B cell (primary cell): ENCODE measurements around the gene EIF4G2. TPM values are rescaled to one million over a fixed set of nuclear protein-coding genes. Genes with fewer than 3 reads are reported as not detected.

ENCODE experiments used
- ATAC-seq: fragments of 200-7000 bp; cut with Tn5 transposase; one replicate; pipeline ENCODE4 v1.10.0; 2021; ENCODE audit warnings: low read depth, mild to moderate bottlenecking, moderate number of reproducible peaks, moderate library complexity
- CTCF ChIA-PET: fragments of 350-600 bp; sonication (Branson Sonifier 250); formaldehyde crosslinking; loops from one replicate; lab custom pipeline; 2021; ENCODE audit warnings: antibody characterized with exemption, inconsistent platforms; lab: Charles Lee
- POLR2A ChIA-PET: fragments of 350-600 bp; sonication (Branson Sonifier 250); formaldehyde crosslinking; loops from one replicate; lab custom pipeline; 2021; ENCODE audit warnings: antibody characterized with exemption; lab: Charles Lee
- DNase-seq: peaks from one replicate; pipeline ENCODE4 v3.0.0; 2013
- H2AFZ ChIP-seq: 2 replicates; pipeline ENCODE4 v1.6.1; 2012; ENCODE audit warnings: mild to moderate bottlenecking, low read depth, low read length; ENCODE audit not compliant: insufficient read depth, poor library complexity, severe bottlenecking
- H3K27ac ChIP-seq, 2 donors: 1 replicate in 1 of 2; 2 replicates in 1 of 2; pipeline ENCODE4 v1.5.1; 2012 to 2013; ENCODE audit warnings: low read length in 2 of 2, mild to moderate bottlenecking in 2 of 2, moderate library complexity in 1 of 2
- H3K27me3 ChIP-seq, 4 experiments: fragments of 200-600 bp in 1 of 4; sonication (generic) in 1 of 4; replicated peaks in 1 of 4; 1 replicate in 2 of 4; 2 replicates in 2 of 4; pipeline versions ENCODE4 v1.6.1 to v1.7.0; 2013 to 2016; ENCODE audit warnings: low read length in 3 of 4, mild to moderate bottlenecking in 2 of 4, mixed read lengths in 1 of 4, moderate library complexity in 1 of 4; ENCODE audit not compliant: insufficient read depth in 4 of 4, control insufficient read depth in 3 of 4; ENCODE audit errors: control extremely low read depth in 1 of 4
- H3K36me3 ChIP-seq, 2 experiments: replicated peaks in 1 of 2; 1 replicate in 1 of 2; 2 replicates in 1 of 2; pipeline versions ENCODE4 v1.6.1 to v1.7.1; 2013; ENCODE audit warnings: low read length in 1 of 2; ENCODE audit not compliant: insufficient read depth in 2 of 2, control insufficient read depth in 1 of 2; ENCODE audit errors: control extremely low read depth in 1 of 2, extremely low read depth in 1 of 2
- H3K4me1 ChIP-seq, 2 donors: fragments of 200-600 bp in 1 of 2; sonication (generic) in 1 of 2; 1 replicate in 1 of 2; 2 replicates in 1 of 2; pipeline versions ENCODE4 v1.5.1 to v1.6.1; 2013 to 2017; ENCODE audit warnings: low read length in 2 of 2; ENCODE audit not compliant: control insufficient read depth in 2 of 2, insufficient read depth in 2 of 2
- H3K4me2 ChIP-seq: replicated peaks from 2 replicates; pipeline ENCODE3; 2012; ENCODE audit warnings: mild to moderate bottlenecking, low read depth, low read length; ENCODE audit not compliant: poor library complexity, severe bottlenecking
- H3K4me3 ChIP-seq, 5 experiments: fragments of 200-600 bp in 1 of 5; sonication (generic) in 1 of 5; 1 replicate in 3 of 5; 2 replicates in 2 of 5; pipeline versions ENCODE4 v1.5.1 to v1.7.0; 2011 to 2016; ENCODE audit warnings: low read length in 4 of 5, mild to moderate bottlenecking in 4 of 5, low read depth in 2 of 5, control low read depth in 1 of 5, moderate library complexity in 1 of 5; ENCODE audit not compliant: insufficient read depth in 1 of 5; ENCODE audit errors: control extremely low read depth in 1 of 5, extremely low read depth in 1 of 5
- H3K79me2 ChIP-seq: fragments of 200-600 bp; sonication (generic); one replicate; pipeline ENCODE4 v1.6.0; 2016; ENCODE audit warnings: low read length; ENCODE audit not compliant: control insufficient read depth, insufficient read depth
- H3K9ac ChIP-seq: fragments of 200-600 bp; sonication (generic); 2 replicates; pipeline ENCODE4 v1.6.1; 2017; ENCODE audit warnings: mild to moderate bottlenecking, low read length, moderate library complexity
- H3K9me3 ChIP-seq, 3 donors: one replicate each; pipeline versions ENCODE4 v1.6.1 to v1.7.1; 2013; ENCODE audit warnings: low read length in 2 of 3; ENCODE audit not compliant: control insufficient read depth in 2 of 3, insufficient read depth in 1 of 3; ENCODE audit errors: control extremely low read depth in 1 of 3
- H4K20me1 ChIP-seq: 2 replicates; pipeline ENCODE4 v1.6.0; 2012; ENCODE audit warnings: mild to moderate bottlenecking, low read length; ENCODE audit not compliant: insufficient read depth, control insufficient read depth, poor library complexity, severe bottlenecking
- H3K27ac Mint-ChIP-seq: one replicate; pipeline ENCODE4 v1.8.0; 2021; ENCODE audit warnings: mixed read lengths
- H3K27me3 Mint-ChIP-seq: one replicate; pipeline ENCODE4 v1.8.0; 2021; ENCODE audit warnings: mixed read lengths
- H3K4me1 Mint-ChIP-seq: one replicate; pipeline ENCODE4 v1.8.0; 2021; ENCODE audit warnings: mixed read lengths
- H3K4me3 Mint-ChIP-seq: one replicate; pipeline ENCODE4 v1.8.0; 2021; ENCODE audit warnings: mixed read lengths
- H3K9me3 Mint-ChIP-seq: one replicate; pipeline ENCODE4 v1.8.0; 2022; ENCODE audit warnings: mixed read lengths; ENCODE audit not compliant: insufficient read depth
- CTCF ChIP-seq: fragments of 200-600 bp; IDR thresholded peaks from one replicate; pipeline ENCODE4 v1.8.0; 2022; ENCODE audit warnings: antibody characterized with exemption, mild to moderate bottlenecking
- EZH2 ChIP-seq: IDR thresholded peaks from 2 replicates; pipeline ENCODE4 v1.6.1; 2012; ENCODE audit warnings: borderline replicate concordance, low read depth, mild to moderate bottlenecking, moderate library complexity, low read length; ENCODE audit not compliant: insufficient read depth, poor library complexity, severe bottlenecking
- WGBS: methylation state at CpG from one replicate; pipeline ENCODE4 v1.1.5; 2013; ENCODE audit warnings: missing lambda C conversion rate; ENCODE audit not compliant: insufficient coverage; 5-methylcytosine and 5-hydroxymethylcytosine counted together
- intact Hi-C: fragments of 100-400 bp; cut with micrococcal nuclease; formaldehyde crosslinking; loops from one replicate; pipeline ENCODE4 v1.10.0; 2022
- polyA plus RNA-seq: library from polyadenylated mRNA; depleted of rRNA; stranded (reverse); fragments of >200 nt; gene quantifications from 2 replicates; pipeline ENCODE4 v1.2.3, GENCODE V29; 2012
- total RNA-seq, 2 donors: library from RNA; stranded (reverse); fragments of 120-200 nt in 1 of 2; gene quantifications; 1 replicate in 1 of 2; 2 replicates in 1 of 2; pipeline versions ENCODE4 v1.2.3 to v1.2.4, GENCODE V29; 2013 to 2022

EIF4G2 gene
- total and polyA plus RNA-seq, 2 donors (not counting 1 experiment from before 2014, with no cell fraction given) = 275 to 592 TPM

GRCh38 chr11:10777393-10777793 lies 31.3 kb downstream of the EIF4G2 start:
- no peaks in the 10 kb centered on the region for H4K20me1 ChIP-seq
- Mint-ChIP-seq H3K9me3 (no peaks in the 10 kb centered on the region), H3K27ac (no peak overlapping the region), H3K4me1 (peaks cover 2% of the 10 kb centered on the region), H3K4me3 (no peak overlapping the region), H3K27me3 (no peaks in the 10 kb centered on the region)
- no peaks in the 10 kb centered on the region for H3K9me3 ChIP-seq
- intact Hi-C loops = no loop called here
- no peaks in the 10 kb centered on the region for H3K27me3 ChIP-seq
- TF ChIP-seq EZH2 = no peak
- no peak for TF ChIP-seq CTCF
- ATAC-seq (no peak), DNase-seq (no peak)
- no peaks in the 10 kb centered on the region for H3K4me1 ChIP-seq
- 88% methylated on average over 1 of the region's 3 CpGs for whole genome bisulfite sequencing
- POLR2A ChIA-PET = no interaction called here
- H3K9ac ChIP-seq = no peak overlapping the region
- H3K79me2 ChIP-seq = no peaks in the 10 kb centered on the region
- peaks cover 12 to 59% of the 10 kb centered on the region in 2 experiments for H3K36me3 ChIP-seq
- CTCF ChIA-PET = interaction anchor here (0.6 kb wide), 1 partner anchor 17 kb away, joined by 3 read pairs; no protein-coding TSS in a partner anchor
- no peak overlapping the region for H2AFZ ChIP-seq
- peak overlapping the region in 1 of 2 donors; percentile 26 for H3K27ac ChIP-seq
- H3K4me3 ChIP-seq = no peak overlapping the region
- H3K4me2 ChIP-seq = no peak overlapping the region

- Mint-ChIP-seq H3K4me1 (peaks cover 2% of the 10 kb centered on the region), H3K27me3 (no peaks in the 10 kb centered on the region), H3K4me3 (no peak overlapping the region), H3K9me3 (no peaks in the 10 kb centered on the region), H3K27ac (no peak overlapping the region)
- Histone ChIP-seq H3K4me3 (no peak overlapping the region), H3K79me2 (no peaks in the 10 kb centered on the region), H3K4me1 (no peaks in the 10 kb centered on the region), H3K27ac (no peak overlapping the region), H3K27me3 (no peaks in the 10 kb centered on the region), H3K9me3 (no peaks in the 10 kb centered on the region), H2AFZ (no peak overlapping the region), H4K20me1 (no peaks in the 10 kb centered on the region), H3K36me3 (peaks cover 12 to 85% of the 10 kb centered on the region in 2 experiments), H3K9ac (no peak overlapping the region), H3K4me2 (no peak overlapping the region)
- no CpG with 5 or more reads among the region's 2 CpGs for WGBS
- ChIA-PET POLR2A (no interaction called here), CTCF (no interaction called here)
- no peak for ATAC-seq
- no peak for TF ChIP-seq CTCF
- TF ChIP-seq EZH2 = no peak
- intact Hi-C loops = loop anchor here (5.0 kb wide), 1 partner anchor 1012 kb away; no protein-coding TSS in a partner anchor
- no peak for DNase-seq
Observed at GRCh38 chr11:10774811-10775210, 33.9 kb downstream of the EIF4G2 start.
